ENCODE data around the gene PAPSS1.

Gene PAPSS1

DNA sequence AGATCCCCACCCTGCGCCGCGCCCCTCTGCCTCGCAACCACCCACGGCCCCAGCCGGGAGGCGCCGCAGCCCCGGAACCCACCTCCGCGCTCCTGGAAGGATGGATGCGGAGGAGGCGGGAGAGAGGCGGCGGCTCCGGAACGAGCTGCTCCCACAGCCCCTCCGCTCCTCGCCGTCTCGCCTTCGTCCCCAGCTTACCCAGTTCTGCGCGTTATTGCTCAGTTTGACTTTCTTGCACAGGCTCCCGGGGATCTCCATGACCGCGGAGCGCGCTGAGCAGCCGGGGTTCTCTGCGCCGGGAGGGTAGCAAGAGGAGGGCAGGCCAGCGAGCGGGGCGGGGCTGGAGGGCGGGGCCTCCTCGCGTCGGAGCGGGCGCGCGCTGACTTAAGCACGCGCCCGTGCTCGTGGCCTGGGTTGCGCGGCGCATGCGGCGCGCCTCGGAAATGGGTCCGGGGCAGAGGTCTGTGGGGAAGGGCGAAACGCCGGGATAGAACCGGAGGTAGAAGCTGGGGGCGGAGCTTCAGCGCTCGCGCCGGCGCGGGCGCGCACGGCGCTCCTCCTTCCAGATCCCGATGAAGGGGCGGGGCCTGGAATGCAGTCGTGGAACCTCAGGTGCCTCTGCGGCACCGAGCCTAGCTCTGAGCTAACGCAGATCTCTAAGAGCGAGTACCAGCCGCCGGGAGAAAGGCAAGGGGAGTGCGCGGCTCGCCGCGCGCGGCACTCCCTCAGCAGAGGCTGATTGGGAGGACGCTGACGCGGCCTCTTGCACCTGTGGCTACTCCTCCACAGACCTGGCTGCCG lies at the start of gene PAPSS1:
Gene PAPSS1, minus strand, starts transcription at position 313 of the 801 bp plus-strand sequence. Its CDS starts 55 bp downstream, at position 258.
- Mint-ChIP-seq H3K4me1 (peaks cover 49% of the 10 kb centered on the region), H3K27ac (peak within 1 kb of the TSS; percentile 97 to 99 (median 98)), H3K9me3 (no peaks in the 10 kb centered on the region), H3K4me3 (peak within 1 kb of the TSS; percentile 93 to 99 (median 99)), H3K27me3 (ENCODE audit: low read depth) (peaks cover 12% of the 10 kb centered on the region), H3K36me3 (ENCODE audit: low read depth) (peaks cover 16% of the 10 kb centered on the region)
- TF ChIP-seq, protein P1, sequence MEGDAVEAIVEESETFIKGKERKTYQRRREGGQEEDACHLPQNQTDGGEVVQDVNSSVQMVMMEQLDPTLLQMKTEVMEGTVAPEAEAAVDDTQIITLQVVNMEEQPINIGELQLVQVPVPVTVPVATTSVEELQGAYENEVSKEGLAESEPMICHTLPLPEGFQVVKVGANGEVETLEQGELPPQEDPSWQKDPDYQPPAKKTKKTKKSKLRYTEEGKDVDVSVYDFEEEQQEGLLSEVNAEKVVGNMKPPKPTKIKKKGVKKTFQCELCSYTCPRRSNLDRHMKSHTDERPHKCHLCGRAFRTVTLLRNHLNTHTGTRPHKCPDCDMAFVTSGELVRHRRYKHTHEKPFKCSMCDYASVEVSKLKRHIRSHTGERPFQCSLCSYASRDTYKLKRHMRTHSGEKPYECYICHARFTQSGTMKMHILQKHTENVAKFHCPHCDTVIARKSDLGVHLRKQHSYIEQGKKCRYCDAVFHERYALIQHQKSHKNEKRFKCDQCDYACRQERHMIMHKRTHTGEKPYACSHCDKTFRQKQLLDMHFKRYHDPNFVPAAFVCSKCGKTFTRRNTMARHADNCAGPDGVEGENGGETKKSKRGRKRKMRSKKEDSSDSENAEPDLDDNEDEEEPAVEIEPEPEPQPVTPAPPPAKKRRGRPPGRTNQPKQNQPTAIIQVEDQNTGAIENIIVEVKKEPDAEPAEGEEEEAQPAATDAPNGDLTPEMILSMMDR (IDR thresholded peaks at IDR 0.05; ENCODE audit: unreplicated experiment in 3 of 3): no peak

- peaks cover 10% of the 10 kb centered on the region for H3K4me1 Mint-ChIP-seq
- peaks cover 3% of the 10 kb centered on the region for H3K9me3 Mint-ChIP-seq
- H3K27ac Mint-ChIP-seq: no peak overlapping the region
- no peak overlapping the region for H3K4me3 Mint-ChIP-seq
- H3K27me3 Mint-ChIP-seq (ENCODE audit: low read depth): no peaks in the 10 kb centered on the region
- TF ChIP-seq, protein P1 (IDR thresholded peaks at IDR 0.05; ENCODE audit: unreplicated experiment in 3 of 3): no peak
- H3K36me3 Mint-ChIP-seq (ENCODE audit: low read depth): no peaks in the 10 kb centered on the region
Measured at GRCh38 chr4:107760281-107760947, 40.4 kb upstream of the PAPSS1 start.

- TF ChIP-seq, protein P1 (IDR thresholded peaks at IDR 0.05; ENCODE audit: unreplicated experiment in 3 of 3): peak; percentile 39 to 74 (median 49)
- Mint-ChIP-seq H3K36me3 (ENCODE audit: low read depth) (no peaks in the 10 kb centered on the region), H3K27me3 (ENCODE audit: low read depth) (no peaks in the 10 kb centered on the region), H3K27ac (no peak overlapping the region), H3K4me3 (no peak overlapping the region), H3K4me1 (peaks cover 10% of the 10 kb centered on the region), H3K9me3 (peaks cover 3% of the 10 kb centered on the region)
Measured at GRCh38 chr4:107757864-107758476, 37.9 kb upstream of the PAPSS1 start.

GRCh38 chr4:107757283-107757682 lies 37.2 kb upstream of the PAPSS1 start:
- H3K36me3 Mint-ChIP-seq (ENCODE audit: low read depth): no peaks in the 10 kb centered on the region

GRCh38 chr4:107755841-107756356 lies 35.9 kb upstream of the PAPSS1 start:
- Mint-ChIP-seq H3K4me3 (no peak overlapping the region), H3K4me1 (peaks cover 10% of the 10 kb centered on the region), H3K9me3 (peaks cover 3% of the 10 kb centered on the region), H3K27ac (no peak overlapping the region), H3K27me3 (ENCODE audit: low read depth) (no peaks in the 10 kb centered on the region), H3K36me3 (ENCODE audit: low read depth) (no peaks in the 10 kb centered on the region)
- TF ChIP-seq, protein P1 (IDR thresholded peaks at IDR 0.05; ENCODE audit: unreplicated experiment in 3 of 3): no peak

More at GRCh38 chr4:107757283-107757682, 37.2 kb upstream of the PAPSS1 start:
- Mint-ChIP-seq H3K27me3 (ENCODE audit: low read depth) (no peaks in the 10 kb centered on the region), H3K4me3 (no peak overlapping the region), H3K4me1 (peaks cover 10% of the 10 kb centered on the region), H3K9me3 (peaks cover 3% of the 10 kb centered on the region), H3K27ac (no peak overlapping the region)
- TF ChIP-seq, protein P1 (IDR thresholded peaks at IDR 0.05; ENCODE audit: unreplicated experiment in 3 of 3): no peak
